ENCODE data around the gene COX19.
"Not testable (repeated sequence)": the region's sequence is repeated elsewhere in the genome, so short reads cannot be mapped to it uniquely, and the experiment has no call there.

Gene COX19

DNA sequence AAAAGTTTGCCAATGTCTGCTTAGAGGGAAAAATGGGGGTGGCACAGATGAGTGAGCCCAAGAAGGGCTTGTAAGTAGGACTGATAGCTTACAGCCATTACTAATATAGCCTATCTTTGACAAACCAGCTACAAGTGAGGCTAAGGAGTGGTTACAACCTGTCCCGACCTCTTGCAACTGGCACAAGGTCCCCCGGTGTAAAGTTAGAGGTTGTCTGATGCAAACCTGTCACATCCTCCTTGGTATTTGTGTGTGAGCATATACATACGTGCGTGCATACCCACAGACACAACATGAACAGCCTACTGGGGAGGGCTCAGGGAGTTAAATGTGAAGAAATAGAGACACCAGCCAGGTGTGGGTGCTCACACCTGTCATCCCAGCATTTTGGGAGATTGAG lies 35.5 kb downstream of the COX19 start:
- no peak for DNase-seq

DNA sequence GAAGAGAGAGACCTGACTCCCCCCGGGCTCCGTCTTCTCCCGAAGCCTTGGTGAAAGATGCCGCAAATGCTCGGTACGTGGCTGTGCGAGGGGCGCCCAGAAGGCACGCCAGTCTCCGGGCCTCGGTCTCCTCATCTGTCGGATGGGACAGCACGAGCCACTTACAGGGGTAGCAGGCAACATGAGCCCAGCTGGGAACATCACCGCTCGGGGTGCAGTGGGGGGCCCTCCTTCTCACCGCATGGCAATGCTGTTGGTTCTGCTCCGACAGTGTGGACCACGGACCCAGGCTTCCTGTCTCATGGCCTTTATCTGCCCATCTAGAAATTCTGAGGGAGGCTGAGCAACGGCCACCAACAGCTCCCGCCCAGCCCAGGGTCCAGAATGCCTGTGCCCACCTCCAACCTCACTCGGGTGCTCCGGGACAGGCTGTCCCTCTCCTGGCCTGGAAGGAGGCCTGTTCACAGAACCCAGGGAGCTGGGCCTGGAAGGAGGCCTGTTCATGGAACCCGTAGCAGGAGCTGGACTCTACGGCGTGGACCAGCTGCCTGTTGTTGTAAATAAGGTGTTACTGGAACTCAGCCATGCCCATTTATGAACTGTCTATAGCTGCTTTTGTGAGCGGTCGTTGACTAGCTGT lies 36.7 kb downstream of the COX19 start:
- DNase-seq, result no peak

DNA sequence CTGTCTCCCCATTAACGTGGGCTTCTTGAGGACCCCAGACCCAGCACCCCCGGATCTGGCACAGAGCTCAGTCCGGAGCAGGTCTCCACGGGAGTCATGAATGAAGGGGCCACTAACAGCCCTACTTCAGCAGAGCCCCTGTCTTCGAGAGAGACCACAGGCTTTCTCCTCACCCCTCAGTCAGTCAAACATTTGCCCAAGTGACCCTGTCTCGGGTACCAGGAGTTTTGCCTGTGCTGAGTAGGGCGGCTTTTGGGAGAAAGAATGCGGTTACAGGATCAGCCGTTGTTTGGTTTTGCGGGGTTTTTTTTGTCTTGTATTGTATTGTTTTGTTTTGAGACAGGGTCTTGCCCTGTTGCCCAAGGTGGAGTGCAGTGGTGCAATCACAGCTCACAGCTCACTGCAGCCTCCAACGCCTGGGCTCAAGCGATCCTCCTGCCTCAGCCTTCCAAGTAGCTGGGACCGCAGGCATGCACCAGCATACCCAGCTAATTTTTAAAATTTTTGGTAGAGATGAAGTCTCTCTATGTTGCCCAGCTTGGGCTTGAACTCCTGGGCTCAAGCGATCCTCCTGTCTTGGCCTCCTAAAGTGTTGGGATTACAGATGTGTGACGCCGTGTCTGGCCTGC lies 37.4 kb downstream of the COX19 start:
- DNase-seq, result no peak

DNA sequence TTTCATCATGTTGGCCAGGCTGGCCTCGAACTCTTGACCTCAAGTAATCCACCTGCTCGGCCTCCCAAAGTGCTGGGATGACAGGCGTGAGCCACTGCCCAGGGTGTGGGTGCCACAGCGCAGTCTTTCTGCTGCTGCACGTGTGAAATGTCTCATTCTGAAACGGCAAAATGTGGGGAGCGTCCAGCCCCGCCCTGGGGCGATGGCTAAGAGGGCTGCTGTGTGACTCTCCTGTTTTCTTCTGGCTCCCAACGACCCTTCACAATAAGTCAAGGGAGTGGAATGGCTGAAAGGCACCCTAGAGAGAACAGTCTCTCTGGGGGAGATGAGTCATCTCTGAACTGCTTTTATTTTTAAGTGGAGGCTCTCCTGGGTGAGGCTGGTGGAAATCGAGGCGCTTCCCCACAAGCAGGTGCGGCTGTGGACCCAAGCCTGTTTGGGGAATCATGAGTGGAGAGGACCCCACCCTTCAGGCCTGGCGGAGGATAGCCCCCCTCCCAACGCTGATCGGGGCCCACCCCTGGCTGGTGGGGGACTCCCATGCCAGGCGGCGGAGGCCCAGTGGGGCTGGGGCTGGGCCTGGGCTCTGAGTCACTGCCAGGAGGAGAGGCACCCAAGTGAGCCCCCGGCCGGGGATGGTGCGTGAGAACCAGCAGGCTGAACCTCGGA lies 38.8 kb downstream of the COX19 start:
- no peak for DNase-seq

DNA sequence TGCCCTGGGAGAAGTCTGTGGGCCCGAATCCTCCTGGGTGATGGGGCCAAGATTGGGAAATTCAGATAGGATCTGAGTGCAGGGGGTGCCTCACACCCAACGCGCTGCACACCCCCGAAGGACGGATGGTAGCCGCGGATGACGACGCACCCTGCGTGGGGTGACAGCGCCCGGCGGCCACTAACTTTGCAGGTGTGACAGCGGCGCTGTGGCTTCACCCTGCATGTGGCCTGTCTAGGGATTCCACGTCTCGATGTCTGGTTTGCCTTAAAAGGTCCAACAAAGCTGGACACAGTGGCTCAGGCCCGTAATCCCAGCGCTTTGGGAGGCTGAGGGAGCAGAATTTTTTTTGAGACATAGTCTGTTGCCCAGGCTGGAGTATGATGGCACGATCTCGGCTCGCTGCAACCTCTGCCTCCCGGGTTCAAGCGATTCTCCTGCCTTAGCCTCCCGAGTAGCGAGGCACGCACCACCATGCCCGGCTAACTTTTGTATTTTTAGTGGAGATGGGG lies 39.4 kb downstream of the COX19 start:
- no peak for DNase-seq

DNA sequence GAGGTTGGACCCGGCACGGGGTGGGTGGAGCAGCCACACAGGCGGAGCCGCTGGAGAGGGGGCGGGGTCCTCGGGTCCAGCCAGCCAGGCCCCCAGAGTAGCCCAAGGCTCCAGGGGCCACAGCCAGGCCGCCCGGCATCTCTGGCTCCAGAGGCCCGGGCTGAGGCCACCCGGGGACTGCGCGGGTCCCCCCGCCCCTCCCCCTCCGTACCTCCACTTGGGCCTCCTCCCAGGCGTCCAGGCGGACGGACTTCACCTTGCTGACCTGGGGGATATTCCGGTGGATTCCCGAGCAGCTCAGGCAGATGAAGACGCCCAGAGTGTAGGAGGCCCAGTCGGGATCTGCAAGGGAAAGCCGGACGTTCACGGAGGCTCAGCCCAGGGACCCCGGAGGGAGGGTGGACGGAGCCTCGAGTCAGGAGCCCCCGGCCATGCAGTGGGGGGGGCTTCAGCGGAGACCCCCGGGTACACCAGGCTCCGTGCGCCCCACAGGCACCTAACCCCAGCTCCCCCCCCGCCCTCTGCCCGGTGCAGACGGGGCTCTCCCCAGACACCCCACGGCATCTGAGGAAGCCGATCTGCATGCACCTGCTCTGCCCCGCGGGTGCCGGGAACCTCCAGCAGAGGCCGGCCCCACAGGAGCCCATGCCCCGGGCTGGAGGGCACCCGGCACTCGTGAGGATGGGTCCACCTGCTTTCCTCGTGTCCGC lies 40.0 kb downstream of the COX19 start:
- no peak for DNase-seq

DNA sequence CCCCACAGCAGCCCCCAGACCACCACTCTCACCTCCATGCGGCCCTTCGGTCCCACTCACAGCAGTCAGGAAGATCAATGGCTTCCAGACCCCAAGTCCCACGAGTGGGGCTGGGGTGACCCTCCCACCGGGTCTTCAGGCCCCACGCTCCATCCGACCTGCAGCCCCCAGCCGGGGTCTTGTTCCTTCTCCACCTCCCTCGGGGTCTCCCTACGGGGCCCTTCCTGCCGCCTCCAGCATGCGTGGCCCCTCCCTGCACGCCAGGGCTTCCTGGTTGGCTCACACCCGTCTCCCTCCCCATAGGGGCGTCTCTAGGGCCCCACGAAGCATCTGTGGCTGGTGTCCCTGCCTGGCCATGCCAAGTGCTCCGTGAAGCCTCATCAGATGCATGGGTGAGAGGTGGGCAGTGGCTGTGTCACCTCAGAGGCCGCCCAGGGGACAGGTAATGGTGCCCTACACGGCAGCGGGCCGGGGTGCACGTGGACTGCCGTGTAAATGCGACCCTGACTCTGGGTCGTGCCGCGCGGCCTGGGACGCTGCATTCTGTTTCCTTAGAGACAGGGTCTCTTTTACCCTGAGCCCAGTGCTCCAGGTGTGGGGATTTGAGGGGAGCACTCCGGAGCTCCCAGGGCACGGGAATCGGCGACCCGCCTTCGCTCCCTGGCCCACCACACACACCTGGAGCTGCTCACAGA lies 40.7 kb downstream of the COX19 start:
- no peak for DNase-seq

DNA sequence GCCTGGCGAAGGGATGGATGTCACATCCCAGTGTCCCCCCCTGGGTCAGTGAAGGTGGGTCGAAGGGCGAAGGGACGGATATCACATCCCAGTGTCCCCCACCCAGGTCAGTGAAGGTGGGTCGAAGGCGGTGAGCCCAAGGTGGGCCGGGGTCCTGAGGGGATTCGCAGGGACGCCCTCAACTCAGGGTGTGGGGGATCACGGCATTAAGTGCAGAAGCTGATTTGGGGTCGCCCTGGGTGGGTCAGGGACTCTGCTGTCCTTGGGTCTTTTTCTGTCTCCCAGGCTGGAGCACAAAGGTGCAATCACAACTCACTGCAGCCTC lies 42.7 kb downstream of the COX19 start:
- DNase-seq, result no peak

DNA sequence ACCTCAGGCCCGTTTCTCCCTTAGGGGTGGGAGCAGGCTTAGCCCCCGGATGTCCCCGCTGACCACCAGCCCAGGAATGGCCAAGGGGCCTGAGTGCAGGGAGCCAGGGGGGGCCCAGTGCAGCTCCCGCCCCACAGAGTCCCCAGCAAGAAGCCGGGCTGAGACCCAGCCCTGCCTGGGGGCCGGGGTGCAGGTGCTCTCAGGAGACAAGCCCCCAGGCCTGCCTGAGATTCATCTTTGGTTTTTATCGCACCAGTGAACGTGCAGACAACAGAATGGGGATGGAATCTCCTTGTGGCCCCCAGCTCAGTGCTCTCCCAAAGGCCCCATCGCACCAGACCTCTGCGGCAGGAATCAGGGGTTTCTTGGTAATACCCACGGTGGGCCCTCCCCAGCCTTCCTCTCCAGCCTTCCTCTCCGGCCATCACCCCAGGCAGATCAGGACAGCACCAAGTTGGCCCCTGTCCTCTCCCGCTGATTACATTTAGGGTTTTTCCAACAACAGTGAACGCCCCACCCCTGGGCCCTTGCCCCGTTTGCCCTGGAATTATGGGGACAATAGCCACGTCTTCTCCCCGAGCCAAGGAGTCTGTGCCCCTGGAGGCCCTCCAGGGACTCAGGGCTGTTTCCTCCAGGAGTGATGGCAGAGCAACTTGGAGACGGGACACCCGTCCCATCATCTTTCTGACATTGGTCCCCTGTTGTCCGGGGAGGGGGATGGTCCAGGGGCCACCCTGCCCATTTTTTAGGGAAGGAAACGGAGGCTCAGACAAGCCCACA lies 43.3 kb downstream of the COX19 start:
- no peak for DNase-seq

DNA sequence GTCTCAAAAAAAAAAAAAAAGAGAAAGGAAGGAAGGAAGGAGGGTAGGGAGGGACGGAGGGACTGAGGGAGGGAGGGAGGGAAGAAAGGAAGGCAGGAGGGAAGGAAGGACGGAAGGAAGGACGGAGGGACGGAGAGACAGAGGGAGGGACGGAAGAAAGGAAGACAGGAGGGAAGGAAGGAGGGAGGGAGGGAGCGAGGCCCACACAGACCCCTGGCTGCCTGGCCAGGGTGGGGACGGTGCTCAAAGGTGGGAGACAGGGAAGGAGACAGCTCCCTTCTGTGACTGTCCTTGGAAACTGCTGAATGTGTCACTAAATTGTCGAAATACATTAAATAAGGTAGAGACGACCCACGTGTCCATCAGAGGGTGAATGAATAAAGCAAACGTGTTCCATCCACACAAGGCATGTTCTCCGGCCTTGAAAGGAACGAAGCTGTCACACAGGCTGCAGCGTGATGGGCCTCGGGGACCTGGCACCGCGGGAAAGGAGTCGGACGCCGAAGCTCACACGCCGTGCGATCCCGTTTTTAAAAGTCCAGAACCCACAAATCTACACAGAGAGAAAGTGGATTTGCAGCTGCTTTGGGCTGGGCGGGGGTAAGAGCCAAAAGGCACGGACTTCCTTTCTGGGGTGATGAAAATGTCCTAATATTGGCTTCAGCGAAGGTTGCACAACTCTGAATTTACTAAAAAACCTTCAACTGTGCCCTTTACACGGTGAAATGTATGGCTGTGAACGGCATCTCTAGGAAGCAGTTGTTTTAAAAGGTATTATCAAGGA lies 44.2 kb downstream of the COX19 start:
- DNase-seq, result no peak

DNA sequence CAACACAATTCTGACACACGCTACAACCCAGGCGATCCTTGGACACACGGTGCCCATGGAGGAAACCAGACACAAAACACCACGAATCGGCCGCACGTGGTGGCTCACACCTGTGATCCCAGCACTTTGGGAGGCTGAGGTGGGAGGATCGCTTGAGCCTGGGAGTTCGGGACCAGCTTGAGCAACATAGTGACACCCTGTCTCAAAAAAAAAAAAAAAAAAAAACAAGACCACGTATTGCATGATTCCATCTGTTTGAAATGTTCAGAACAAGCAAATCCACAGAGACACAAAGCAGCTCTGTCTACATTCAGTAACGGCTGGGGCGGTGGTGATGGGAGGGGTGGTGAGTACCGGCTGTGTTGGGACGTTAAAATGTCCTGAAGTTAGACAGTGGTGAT lies 46.0 kb downstream of the COX19 start:
- no peak for DNase-seq

DNA sequence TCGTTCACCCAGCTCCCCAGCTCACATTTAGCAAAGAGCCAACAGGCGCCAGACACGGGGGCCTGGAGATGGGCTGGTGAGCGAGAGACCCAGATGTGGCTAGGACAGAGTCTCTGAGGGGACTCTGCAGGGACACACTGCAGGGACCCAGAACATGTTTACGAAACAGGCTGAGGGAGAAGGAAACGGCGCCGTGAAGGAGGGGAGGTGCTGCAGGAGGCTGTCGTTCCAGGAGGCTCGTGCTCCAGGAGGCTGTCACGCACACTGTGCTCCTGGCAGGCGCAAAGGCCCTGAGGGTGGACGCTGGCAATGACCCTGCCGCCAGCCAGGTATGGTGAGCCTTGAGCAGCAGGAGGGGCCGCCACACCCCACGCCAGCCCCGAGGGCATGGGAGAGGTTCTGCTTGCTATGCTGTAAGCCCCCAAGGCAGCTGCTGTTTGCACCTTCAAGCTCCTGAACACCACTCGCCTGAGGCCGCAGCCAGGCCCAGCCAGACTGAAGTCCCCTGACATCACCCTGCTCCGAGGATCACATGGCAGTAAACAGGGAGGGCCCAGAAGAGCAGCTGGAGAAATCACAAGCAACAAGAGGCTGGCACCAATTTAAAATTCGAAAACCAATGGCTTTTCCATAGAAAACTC lies 48.2 kb downstream of the COX19 start:
- DNase-seq, result no peak

DNA sequence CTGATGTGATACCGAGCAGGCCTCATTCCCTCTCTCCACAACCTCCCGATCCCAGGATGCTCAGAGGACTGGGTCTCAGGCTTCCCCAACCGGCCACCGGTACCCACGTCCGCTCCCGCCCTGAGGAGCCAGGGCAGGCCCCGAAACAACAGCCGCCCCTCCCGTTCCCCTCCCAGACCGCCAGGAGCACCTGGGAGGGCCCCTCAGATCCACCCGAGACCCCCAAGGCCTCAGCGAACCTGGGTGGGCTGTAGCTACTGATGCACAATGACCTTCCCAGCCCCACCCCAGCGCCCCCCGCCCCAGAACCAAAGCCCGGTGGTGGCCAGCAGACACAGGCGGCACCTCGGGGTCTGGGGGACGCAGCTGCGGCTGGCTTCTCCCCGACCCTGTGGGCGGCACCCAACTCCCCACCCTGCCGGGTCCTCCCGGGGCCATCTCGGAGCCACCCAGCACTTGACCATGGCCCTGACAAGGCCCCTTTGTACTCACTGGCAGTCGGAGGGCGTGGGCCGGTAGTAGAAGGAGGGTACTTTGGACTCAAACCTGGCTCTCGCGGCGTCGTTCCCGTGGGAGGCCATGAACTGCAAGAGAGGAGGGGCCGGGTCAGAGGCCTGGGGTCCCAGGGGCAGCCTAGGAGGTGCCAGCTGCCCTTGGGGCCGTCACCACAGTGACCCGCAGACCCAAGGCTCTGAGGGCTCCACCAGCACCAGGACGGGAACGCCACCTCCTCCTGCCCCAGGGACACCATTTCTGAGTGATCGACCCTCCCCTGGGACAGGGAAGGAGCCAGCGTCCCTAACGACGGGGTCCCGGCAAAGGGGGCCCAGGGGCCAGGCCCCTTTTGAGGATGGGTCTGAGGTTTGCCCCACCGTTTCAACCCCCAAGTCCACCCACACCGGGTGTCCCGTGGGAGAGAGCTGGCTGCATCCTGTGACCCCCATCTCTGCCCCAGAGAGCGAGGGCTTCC lies 49.0 kb downstream of the COX19 start:
- no peak for DNase-seq

DNA sequence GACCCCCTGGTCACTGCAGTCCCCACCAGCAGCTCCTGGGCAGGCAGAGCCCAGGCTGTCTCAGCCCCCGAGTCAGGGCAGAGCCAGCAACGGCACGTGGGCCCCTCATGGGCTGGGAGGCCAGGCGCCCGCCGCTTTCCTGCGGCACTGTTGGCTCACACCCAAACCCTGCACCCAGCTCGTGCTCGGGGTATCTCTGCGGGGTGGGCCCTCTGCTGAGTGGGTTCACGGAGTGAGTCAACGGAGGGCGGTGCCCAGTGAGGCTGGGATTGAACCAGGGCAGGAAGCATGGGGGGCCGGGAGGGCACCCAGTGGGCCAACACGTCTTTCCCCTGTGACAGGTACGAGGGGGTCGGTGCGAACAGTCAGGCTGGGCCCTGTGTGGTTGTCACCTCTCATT lies 49.7 kb downstream of the COX19 start:
- DNase-seq, result no peak

DNA sequence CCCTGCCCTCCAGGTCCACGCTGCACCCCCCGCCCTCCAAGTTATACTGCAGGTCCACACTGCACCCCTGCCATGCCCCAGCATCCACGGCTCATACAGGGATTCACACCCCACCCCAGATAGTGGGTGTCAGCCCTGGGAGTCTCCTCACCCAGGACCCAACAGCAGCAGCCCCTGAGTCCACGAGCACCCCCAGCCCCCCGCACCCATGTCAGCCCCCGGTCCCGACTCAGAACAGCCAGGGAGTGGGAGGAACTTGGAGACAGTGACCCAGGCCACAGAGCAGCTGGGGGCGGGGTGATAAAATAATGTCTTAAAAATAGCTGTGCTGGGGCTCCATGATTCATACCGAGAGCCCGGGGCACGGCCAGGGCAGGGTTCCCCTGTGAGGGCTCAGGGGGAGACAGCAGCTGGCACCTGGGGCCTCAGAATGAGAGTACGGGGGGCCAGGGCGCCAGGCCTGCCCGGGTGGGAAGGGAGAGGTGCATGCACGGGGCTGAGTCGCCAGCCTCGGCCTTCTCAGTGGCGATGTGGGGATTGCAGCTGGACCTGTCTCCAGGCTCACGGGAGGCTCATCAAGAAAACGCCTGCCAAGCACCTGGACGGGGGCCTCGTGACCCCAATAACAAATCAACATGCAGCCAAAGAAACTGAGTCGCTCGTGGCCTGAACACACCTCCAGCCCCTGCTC lies 50.7 kb downstream of the COX19 start:
- no peak for DNase-seq

DNA sequence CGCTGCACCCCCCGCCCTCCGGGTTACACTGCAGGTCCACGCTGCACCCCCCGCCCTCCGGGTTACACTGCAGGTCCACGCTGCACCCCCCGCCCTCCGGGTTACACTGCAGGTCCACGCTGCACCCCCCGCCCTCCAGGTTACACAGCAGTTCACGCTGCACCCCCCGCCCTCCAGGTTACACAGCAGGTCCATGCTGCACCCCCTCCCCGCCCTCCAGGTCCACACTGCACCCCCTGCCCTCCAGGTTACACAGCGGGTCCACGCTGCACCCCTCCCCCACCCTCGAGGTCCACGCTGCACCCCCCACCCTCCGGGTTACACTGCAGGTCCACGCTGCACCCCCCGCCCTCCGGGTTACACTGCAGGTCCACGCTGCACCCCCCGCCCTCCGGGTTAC lies 51.3 kb downstream of the COX19 start:
- DNase-seq, result not testable (repeated sequence)

DNA sequence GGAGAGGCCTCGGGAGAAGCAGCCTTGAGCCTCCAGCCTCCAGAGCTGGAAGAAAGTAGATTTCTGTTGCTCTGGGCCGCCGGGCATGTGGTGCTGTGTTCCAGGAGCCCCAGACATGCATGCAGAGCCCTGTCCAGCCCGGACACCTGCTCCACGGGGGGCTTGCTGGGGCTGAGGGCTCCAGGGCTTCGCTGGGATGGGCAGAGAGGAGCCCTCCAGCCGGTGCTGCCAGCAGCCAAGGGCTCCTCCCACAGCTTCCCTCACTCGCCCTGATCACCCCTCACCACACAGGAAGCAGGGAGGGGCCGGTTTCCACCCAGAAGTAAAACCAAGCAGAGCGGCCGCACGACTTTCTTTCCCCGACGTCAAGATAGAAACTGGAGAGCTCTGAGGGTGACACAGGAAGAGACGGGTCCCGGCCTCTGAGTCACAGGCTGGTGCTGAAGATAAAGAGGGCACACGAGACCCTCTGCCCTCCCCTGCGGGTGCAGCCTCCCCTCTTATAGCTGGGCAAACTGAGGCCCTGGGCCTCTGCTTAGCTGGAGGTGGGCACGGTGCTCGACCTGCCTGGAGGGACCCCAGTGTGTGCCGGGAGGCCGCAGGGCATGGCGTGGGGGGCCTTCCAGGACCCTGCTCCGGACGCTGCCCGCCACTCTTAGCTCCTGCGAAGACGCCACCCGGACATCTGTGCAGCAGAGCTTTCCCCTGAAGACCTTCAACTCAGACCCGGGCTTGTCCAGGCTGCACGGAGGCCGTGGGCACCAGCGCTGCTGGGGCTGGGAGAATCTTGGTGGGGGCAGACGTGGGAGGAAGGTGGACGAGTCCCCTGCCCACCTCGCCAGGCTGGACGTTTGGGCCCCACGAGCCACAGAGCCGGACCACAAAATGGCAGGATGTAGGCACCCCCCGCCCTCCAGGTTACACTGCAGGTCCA lies 52.0 kb downstream of the COX19 start:
- peak; percentile 76 to 91 (median 84) for DNase-seq

Data from stimulated activated naive CD4-positive, alpha-beta T cell (primary cell).